ENCODE results near the gene IER5L. TPM values are rescaled to one million over a fixed set of nuclear protein-coding genes. Genes with fewer than 3 reads are reported as not detected.

IER5L gene
- total RNA-seq, 4 donors from 2014 or later = 4.7 to 10.6 (median 7.7) TPM

DNA sequence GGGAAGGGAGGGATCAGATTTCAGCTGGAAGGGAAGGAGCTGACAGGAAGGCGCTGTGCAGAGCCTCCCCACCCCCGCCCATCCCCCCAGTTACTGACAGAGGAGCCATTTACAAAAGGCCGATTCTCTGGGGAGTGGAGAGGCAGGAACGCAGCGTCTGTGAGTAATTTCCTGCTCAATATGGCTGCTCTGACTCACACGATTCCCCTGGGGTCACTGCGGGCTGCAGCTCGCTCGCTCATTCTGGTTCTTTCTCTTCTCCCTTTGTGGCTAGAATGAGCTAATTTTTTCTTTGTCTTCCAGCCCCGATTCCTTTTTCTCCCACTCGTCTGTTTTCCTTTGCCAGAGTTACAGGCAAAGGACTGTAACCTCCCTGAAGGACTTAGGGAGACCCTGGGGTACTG lies 38.1 kb downstream of the IER5L start:
- TF ChIP-seq, protein P1, sequence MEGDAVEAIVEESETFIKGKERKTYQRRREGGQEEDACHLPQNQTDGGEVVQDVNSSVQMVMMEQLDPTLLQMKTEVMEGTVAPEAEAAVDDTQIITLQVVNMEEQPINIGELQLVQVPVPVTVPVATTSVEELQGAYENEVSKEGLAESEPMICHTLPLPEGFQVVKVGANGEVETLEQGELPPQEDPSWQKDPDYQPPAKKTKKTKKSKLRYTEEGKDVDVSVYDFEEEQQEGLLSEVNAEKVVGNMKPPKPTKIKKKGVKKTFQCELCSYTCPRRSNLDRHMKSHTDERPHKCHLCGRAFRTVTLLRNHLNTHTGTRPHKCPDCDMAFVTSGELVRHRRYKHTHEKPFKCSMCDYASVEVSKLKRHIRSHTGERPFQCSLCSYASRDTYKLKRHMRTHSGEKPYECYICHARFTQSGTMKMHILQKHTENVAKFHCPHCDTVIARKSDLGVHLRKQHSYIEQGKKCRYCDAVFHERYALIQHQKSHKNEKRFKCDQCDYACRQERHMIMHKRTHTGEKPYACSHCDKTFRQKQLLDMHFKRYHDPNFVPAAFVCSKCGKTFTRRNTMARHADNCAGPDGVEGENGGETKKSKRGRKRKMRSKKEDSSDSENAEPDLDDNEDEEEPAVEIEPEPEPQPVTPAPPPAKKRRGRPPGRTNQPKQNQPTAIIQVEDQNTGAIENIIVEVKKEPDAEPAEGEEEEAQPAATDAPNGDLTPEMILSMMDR (IDR thresholded peaks at IDR 0.05; ENCODE audit: low read depth) = no peak

DNA sequence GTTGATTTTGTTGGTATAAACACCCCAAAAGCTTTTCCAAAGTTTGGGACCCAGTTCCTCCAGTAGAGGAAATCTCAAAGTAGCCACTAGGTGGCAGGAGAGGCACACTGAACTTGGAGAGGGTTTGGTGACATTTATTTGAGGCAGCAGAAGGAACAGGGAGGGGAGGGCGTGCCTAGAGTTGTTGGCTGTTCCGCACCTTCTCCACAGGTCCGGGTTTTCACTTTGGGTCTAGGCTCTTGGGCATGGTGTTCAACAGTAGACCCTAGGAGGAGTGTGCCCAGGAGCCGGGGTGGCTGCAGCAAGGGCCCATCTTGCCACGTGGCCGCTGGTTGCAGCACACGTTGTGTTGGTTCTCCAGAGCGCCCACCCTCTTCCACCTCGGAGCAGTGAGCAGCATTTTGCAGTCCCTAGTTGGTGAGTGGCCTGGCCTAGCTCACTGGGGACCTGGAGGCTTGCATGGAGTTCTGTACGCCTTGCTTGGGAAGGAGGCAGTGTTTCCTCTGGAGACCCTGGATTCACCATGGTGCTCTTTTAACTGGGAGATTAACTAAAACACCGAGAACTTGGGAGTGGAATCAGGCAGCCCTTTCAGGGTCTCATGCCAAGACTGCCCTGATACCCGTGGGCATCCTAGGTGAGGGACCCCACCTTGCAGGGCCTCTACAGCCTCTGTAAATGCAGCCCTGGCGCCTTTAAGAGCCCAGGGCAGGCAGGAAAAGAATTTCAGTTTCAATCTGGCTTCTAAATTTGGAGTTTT lies 38.6 kb downstream of the IER5L start:
- TF ChIP-seq, protein P1 (IDR thresholded peaks at IDR 0.05; ENCODE audit: low read depth) = no peak

DNA sequence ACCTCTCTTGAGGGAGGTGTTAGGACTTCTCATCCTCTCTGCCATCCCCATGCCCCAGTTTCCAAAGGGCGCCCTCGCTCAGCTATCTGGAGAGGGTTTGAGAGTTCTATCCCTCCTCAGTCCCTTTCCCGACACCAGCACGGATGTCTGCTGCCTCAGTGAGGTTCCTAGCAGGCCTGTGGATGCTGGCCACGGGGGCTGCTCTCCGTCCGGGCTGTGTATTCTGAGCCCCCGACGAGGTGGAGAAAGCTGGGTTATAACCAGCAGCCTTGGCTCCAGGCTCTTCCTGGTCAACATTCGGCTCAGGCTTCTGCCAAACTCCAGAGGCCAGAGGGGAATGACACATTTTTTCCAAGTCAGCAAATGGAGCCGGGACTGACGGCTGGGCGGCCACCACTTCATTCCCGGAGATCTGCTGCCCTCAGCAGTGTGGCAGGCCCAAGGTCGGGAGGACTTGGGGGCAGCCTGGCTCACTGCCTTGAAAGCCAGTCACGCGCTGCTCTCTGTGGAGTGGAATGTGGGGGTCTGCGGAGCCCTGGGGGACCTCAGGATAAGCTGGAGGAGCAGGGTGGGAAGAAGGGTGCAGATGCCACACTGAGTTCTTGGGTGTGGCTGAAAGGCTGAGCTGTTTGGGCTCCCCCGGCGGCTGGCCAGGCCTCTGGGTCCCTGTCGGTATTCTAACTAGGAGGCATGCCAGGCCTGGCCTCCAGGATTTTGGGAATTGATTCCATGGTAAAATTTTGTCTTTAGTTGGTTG lies 39.4 kb downstream of the IER5L start:
- TF ChIP-seq, protein P1 (IDR thresholded peaks at IDR 0.05; ENCODE audit: low read depth) = no peak

DNA sequence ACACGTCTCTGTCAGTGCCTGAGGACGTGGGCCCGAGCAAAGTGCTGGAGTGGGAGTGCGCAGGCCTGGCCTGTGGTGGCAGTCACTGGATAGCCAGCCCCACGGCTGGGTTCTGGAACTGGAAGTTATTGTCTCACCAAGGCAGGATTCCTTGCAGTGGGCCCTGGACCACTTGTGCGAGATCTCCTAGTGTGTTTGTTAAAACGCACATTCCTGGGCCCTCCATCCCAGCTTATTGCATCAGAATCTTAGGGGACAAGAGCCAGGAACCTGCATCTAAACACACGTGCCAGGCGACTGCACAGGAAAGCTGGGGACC lies 40.0 kb downstream of the IER5L start:
- TF ChIP-seq, protein P1 (IDR thresholded peaks at IDR 0.05; ENCODE audit: low read depth) = no peak

DNA sequence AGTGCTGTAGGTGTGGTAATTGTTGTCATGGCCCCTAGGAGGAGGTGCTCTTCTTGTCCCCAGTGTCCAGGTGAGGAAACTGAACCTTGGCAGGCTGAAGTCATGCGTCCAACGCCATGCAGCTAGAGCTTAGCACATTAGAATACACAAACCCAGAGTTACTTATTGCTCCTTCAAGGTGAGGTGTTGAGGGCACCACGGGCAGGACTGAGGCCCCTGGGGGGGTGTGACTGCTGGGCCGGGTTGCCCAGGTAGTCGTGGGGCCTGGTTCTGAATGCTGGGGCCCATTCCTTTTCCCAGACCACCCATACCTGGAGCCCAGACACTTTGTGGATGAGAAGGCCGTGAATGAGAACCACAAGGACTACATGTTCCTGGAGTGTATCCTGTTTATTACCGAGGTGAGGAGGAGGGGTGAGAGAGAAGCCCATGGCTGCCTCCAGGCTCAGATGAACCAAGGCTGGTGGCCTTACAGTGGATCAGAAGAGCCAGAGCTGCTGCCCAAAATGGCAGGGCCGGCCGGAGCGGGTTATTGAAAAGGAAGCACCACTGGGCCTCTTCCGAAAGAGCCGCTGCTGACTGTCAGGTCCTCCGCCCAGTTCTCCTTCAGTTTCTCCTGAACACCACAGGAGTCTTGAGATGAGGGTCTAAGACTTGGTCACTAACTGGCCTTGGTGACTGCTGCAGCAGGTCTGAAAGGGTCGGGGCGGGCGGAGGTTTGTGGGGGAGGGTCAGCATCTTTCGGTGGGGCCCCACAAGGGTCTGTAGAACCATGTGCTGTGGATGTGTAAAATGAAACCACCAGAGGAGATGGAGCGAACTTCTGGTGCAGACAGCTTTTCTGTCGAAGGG lies 40.5 kb downstream of the IER5L start:
- TF ChIP-seq, protein P1 (IDR thresholded peaks at IDR 0.05; ENCODE audit: low read depth) = no peak

DNA sequence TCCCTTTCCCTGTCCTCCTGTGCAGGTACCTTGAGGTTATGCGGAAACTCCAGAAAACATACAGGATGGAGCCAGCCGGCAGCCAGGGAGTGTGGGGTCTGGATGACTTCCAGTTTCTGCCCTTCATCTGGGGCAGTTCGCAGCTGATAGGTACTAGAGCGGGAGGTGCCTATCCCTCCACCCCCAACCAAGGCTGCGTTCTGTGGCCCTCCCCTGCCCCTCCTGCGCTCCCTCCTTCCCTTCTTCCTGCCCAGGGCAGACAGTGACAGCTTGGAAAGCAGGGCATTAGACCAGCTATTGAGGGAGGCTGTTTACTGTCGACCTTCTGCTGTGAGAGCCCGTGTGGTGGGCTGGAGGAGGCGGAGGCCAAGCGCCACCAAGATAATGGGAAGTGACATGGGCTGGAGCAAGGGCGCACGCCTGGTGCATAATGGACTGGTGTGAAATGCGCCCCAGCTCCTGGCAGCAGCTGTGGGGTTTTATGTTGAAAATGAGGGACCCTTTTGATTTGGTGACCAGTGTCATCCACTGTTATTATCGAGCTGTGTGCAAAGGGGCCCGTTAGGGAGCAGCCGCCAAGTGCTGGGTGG lies 41.5 kb downstream of the IER5L start:
- TF ChIP-seq, protein P1 (IDR thresholded peaks at IDR 0.05; ENCODE audit: low read depth) = no peak

Data from subcutaneous adipose tissue (tissue), 4 donors.